Activated CD8-positive, alpha-beta memory T cell treated with anti-CD3 and anti-CD28 coated beads, Interleukin-2, amount 50 U/mL, for 24 hours (primary cell): ENCODE measurements around the gene SPEN.
"Not testable (repeated sequence)": the region's sequence is repeated elsewhere in the genome, so short reads cannot be mapped to it uniquely, and the experiment has no call there.

Source experiments
- DNase-seq: peaks from one replicate; pipeline ENCODE4 v3.0.0-alpha.2; 2020; ENCODE audit errors: extremely low read depth

Gene SPEN

DNA sequence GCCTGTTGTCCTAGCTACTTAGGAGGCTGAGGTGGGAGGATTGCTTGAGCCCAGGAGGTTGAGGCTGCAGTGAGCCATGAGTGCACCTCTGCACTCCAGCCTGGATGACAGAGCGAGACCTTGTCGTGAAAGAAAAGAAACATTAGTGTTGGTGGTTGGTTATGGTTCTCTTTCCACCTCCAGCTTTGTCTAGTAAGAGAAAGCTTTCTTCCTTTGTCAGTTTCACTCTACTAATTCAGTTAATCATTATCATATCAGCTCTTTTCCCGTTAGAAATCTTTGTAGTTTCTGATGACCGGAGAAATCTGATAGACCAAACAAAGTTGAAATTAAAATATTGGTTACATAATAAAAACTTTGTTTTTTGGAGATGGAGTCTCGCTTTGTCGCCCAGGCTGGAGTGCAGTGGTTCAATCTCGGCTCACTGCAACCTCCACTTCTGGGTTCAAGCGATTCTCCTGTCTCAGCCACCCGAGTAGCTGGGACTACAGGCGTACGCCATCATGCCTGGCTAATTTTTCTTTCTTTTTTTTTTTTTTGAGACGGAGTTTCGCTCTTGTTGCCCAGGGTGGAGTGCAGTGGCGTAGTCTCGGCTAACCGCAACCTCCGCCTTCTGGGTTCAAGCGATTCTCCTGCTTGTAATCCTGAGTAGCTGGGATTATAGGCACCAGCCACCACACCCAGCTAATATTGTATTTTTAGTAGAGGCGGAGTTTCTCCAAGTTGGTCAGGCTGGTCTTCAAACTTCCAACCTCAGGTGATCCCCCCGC lies 49.5 kb downstream of the SPEN start:
- DNase-seq = not testable (repeated sequence)

DNA sequence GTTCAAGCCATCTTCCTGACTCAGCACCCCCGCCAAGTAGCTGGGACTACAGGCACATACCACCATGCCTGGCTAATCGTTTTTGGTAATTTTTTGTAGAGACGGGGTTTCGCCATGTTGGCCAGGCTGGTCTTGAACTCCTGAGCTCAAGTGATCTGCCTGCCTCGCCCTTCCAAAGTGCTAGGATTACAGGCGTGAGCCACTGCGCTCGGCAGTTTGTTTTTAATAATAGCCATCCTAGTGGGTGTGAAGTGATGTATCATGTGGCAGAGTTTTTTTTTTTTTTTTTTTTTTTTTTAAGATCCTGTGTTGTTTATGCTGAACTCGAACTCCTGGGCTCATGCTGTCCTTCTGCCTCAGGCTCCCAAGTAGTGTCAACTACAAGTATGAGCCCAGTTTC lies 51.8 kb downstream of the SPEN start:
- no peak for DNase-seq

DNA sequence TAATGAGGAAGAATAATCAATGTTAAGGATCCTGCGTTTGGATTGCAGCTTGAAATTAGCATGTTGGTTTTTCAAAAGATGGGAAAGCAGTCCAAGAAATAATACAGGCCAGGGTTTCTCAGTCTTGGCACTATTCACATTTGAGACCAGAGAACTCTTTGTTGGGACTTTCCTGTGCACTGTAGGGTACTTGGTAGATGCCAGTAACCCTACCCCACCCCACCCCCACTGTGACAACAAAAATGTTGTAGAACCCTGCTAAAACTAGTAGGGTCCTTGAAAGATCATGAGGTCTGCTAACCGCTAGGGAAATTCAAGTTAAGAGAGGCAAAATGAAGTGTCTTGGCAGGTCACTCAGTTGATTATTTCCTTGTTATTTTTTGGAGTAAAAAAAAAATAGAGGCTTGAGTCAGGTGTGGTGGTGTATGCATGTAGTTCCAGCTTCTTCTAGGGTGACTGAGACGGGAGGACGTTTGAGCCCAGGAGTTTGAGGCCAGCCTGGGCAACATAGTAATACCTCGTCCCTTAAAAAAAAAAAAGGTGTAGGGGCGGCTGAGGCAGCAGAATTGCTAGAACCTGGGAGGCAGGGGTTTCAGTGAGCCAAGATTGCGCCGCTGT lies 53.3 kb downstream of the SPEN start:
- DNase-seq = no peak

DNA sequence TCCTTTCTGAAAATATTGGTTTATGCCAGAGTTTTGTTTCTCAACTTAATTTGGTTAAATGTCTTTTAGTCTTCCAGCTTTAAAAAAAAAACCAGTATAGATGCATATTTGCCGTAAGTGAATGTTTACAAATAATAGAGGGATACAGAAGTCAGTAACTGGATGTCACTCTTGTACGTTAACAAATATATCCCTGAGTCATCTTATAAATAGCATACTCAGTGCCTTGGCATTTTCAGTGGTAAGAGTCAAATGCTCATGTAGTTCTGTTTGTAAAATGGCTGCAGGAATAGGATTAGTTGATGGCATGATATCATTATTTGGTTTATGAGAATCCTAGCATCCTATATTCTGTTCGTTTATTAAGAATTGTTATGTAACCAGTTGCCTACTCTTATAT lies 55.4 kb downstream of the SPEN start:
- no peak for DNase-seq

DNA sequence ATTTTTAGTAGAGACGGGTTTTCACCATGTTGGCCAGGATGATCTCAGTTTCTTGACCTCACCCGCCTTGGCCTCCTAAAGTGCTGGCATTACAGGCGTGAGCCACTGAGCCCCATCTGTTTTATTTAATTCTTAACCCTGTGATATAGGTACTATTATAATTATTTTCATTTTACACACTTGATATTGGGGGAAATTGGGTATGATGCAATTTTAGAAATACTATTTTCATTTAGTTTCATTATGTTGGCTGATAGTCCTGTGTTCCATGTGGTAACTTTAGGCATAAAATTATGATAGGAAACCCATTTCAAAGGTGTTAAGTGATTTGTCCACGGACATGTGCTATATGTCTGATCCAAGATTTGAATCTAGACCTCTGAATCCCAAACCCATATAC lies 61.1 kb downstream of the SPEN start:
- no peak for DNase-seq

DNA sequence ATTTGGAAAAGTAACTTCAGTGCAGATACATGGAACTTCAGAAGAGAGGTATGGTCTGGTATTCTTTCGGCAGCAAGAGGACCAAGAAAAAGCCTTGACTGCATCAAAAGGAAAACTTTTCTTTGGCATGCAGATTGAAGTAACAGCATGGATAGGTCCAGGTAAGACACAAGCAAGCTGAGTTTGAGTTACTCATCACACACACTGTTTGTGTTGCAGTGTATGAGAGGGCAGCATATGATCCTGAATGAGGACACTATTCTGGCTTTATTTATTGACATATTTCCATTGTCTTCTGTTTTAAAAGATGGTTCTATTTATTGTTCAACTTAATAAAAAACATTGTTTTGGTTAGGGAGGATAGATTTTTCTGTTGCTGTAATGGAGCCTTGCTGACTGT lies 63.6 kb downstream of the SPEN start:
- DNase-seq = no peak

DNA sequence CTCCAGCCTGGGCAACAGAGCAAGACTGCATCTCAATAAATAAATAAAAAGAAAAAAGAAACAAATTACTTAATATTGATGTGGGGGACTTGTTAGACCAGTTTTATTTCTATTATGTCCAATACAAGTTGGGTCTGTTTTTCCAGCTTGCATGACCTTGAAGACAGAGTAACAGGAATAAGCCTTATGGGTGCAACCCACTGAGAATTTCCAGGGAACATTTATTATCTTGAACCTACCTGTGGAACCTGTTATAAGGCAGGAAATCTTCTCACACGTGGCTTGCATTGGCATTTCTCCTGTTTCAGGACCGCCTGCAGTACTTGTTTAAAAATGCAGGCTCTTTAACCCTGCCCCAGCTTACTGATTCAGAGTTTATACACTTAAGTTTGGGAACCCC lies 64.4 kb downstream of the SPEN start:
- DNase-seq = no peak

DNA sequence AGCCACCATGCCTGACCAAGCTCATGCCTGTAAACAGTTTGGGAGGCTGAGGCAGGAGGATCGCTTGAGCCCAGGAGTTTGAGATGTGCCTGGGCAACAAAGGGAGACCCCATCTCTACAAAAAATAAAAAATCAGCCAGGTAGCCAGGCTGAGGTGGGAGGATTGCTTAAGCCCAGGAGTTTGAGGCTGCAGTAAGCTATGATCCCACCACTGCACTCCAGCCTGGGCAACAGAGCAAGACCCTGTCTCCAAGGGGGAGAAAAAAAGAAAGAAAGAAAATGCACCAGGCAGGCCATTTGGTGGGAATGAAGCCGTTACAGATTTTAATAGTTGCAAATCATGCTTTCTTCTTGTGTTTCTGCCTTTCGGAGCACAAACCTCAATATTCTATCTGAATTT lies 66.1 kb downstream of the SPEN start:
- DNase-seq = not testable (repeated sequence)

DNA sequence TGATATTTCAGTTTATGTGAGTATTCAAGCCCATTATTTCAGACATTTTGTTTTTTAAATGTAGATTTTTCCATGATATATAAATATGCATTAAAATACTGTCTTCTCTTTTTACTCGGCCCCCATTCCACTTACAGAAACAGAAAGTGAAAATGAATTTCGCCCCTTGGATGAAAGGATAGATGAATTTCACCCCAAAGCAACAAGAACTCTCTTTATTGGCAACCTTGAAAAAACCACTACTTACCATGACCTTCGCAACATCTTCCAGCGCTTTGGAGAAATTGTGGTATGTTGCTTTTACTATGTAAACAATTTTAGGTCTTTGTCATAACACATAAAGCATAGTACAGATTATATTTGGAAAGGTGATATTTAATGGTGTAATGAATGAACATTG lies 68.5 kb downstream of the SPEN start:
- no peak for DNase-seq

DNA sequence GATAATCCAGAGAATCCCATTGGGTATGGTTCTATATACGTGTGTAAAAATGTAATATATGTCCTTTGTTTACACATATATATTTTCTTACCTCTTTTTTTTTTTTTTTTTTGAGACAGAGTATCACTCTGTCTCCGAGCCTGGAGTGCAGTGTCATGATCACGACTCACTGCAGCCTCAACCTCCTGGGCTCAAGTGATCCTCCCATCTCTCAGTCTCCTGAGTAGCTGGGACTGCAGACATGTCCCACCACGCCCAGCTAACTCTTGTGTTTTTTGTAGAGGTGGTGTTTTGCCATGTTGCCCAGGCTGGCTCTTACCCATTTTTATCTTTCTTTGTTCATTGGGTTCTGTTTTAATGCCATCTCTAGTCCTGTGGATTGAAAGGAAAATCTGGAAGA lies 68.9 kb downstream of the SPEN start:
- DNase-seq = no peak

DNA sequence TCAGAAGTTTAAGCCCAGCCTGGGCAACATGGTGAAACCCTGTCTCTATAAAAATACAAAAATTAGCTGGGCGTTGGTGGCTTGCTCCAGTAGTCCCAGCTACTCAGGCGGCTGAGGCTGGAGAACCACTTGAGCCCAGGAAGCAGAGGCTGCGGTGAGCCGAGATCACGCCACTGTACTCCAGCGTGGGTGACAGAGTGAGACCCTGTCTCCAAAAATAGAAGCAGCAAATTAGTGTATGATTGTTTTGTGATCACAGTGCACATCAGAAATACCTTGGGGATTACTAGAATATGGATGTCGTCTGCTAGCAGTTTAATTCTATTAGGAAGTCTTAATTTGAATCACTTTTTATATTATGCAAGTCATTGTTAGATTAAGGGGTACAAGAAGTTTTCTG lies 69.4 kb downstream of the SPEN start:
- DNase-seq = no peak

DNA sequence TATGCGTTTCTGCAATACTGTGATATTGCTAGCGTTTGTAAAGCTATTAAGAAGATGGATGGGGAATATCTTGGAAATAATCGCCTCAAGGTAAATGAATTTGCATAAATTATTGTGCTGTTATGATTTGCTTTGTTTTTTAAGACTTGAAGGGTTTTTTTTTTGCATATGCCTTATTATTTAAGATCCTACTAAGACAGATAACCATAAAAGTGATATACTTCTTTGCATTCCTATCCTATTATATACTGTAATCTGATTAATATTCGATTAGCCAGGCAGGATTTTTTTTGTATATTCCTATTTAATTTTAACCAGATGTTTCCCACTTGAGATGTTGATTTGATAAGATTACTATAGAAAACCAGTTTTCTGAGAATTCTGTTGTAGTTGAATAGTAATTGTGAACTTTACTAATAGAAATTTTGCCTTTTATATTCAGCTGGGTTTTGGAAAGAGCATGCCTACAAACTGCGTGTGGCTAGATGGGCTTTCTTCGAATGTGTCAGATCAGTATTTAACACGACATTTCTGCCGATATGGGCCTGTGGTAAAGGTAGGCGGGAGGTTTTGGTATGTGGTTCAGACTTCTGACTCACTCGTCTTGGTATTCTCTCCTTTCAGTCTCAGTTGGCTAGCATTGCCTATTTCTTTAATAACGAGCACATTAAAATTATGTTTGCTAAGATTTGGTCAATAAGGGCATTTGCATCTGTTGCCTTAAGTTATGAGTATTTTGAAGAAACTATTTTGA lies 71.6 kb downstream of the SPEN start:
- peak; percentile 52 for DNase-seq

DNA sequence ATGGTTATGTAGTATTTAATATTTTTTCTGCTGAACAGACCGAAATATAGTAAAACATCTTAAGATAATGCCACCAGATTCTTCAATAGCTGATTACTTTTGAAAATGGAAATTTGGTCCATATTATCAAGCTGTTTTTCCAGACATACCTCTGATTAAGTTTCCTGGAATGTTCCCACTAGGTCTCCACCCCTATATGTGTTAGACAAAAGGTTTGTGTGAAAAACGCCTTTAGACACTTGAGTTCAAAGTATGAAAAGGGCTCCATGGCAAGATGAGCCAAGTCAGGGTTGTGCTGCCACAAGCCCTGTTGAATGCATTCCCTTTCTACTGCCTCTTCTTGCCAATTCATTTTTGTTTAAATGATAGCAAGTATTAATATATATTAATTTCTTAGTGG lies 75.7 kb downstream of the SPEN start:
- no peak for DNase-seq

DNA sequence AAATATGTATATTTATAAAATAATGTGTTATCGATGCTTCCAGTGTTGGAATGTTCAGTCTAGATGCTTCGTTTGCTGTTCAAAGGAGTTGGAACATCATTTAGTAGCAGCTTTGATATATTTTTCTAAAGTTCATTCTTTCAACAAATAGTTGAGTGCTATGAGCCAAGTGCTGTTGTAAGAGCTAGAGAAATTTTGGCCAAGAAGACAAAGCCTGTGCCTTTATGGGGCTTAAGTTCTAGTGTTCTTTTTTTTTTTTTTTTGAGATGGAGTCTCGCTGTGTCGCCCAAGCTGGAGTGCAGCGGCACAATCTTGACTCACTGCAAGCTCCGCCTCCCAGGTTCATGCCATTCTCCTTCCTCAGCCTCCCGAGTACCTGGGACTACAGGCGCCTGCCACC lies 78.9 kb downstream of the SPEN start:
- DNase-seq = not testable (repeated sequence)

DNA sequence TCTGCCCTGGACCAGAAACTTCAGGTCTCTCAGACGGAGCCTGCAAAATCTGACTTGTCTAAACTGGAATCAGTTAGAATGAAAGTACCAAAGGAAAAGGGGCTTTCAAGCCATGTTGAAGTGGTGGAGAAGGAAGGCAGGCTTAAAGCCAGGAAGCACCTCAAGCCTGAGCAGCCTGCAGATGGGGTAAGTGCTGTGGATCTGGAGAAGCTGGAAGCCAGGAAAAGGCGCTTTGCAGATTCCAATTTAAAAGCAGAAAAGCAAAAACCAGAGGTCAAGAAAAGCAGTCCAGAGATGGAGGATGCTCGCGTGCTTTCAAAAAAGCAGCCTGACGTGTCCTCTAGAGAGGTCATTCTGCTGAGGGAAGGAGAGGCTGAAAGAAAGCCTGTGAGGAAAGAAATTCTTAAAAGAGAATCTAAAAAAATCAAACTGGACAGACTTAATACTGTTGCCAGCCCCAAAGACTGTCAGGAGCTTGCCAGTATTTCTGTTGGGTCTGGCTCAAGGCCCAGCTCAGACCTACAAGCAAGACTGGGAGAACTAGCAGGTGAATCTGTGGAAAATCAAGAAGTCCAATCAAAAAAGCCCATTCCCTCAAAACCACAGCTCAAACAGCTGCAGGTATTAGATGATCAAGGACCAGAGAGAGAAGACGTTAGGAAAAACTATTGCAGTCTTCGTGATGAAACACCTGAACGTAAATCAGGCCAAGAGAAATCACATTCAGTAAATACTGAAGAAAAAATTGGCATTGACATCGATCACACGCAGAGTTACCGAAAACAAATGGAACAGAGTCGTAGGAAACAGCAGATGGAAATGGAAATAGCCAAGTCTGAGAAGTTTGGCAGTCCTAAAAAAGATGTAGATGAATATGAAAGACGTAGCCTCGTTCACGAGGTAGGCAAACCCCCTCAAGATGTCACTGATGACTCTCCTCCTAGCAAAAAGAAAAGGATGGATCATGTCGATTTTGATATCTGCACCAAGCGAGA lies 81.8 kb downstream of the SPEN start:
- DNase-seq = no peak

DNA sequence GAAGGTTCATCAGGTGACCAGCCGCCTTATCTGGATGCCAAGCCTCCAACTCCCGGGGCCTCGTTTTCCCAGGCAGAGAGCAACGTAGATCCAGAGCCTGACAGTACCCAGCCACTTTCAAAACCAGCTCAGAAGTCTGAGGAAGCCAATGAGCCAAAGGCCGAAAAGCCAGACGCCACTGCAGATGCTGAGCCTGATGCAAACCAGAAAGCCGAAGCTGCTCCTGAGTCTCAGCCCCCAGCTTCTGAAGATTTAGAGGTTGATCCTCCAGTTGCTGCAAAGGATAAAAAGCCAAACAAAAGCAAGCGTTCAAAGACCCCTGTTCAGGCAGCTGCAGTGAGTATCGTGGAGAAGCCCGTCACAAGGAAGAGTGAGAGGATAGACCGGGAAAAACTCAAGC lies 83.9 kb downstream of the SPEN start:
- no peak for DNase-seq

DNA sequence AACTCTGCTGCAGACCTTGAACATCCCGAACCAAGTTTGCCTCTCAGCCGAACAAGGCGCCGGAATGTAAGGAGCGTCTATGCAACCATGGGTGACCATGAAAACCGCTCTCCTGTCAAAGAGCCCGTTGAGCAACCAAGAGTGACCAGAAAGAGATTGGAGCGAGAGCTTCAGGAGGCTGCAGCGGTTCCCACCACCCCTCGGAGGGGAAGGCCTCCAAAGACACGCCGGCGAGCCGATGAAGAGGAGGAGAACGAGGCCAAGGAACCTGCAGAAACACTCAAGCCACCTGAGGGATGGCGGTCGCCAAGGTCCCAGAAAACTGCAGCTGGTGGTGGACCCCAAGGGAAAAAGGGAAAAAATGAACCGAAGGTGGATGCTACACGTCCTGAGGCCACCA lies 84.4 kb downstream of the SPEN start:
- no peak for DNase-seq

DNA sequence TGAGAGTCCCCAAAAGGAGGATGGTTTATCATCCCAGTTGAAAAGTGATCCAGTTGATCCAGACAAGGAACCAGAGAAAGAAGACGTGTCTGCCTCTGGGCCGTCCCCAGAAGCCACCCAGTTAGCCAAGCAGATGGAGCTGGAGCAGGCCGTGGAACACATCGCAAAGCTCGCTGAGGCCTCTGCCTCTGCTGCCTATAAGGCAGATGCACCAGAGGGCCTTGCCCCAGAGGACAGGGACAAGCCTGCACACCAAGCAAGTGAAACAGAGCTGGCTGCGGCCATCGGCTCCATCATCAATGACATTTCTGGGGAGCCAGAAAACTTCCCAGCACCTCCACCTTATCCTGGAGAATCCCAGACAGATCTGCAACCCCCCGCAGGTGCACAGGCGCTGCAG lies 85.1 kb downstream of the SPEN start:
- DNase-seq = no peak

DNA sequence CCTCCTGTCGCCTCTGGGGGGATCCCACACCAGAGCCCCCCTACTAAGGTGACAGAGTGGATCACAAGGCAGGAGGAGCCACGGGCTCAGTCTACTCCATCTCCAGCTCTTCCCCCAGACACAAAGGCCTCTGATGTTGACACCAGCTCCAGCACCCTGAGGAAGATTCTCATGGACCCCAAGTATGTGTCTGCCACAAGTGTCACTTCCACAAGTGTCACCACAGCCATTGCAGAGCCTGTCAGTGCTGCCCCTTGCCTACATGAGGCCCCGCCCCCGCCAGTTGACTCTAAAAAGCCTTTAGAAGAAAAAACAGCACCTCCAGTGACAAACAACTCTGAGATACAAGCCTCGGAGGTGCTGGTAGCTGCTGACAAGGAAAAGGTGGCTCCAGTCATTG lies 86.2 kb downstream of the SPEN start:
- DNase-seq = no peak

DNA sequence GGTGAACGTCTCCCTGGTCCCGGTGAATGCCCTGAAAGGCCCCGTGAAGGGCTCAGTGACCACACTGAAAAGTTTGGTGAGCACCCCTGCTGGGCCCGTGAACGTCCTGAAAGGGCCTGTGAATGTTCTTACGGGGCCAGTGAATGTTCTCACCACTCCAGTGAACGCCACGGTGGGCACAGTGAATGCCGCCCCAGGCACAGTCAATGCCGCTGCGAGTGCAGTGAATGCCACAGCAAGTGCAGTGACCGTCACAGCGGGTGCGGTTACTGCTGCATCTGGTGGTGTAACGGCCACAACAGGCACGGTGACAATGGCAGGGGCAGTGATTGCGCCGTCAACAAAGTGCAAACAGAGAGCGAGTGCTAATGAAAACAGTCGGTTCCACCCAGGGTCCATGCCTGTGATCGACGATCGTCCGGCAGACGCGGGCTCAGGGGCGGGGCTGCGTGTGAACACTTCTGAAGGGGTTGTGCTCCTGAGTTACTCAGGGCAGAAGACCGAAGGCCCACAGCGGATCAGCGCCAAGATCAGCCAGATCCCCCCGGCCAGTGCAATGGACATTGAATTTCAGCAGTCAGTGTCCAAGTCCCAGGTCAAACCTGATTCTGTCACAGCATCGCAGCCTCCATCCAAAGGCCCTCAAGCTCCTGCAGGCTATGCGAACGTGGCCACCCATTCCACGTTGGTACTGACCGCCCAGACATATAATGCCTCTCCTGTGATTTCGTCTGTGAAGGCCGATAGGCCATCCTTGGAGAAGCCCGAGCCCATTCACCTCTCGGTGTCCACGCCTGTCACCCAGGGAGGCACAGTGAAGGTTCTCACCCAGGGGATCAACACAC lies 86.9 kb downstream of the SPEN start:
- DNase-seq = no peak
